D721Med (cell line): ENCODE measurements around the gene SPOCD1.

Experiments used
- DNase-seq: peaks from one replicate; pipeline ENCODE4 v3.0.0; 2011; ENCODE audit warnings: low spot score; ENCODE audit not compliant: insufficient read length
- FAIRE-seq: peaks from 2 replicates; lab custom pipeline; 2011; peaks lifted over from hg19 to GRCh38; lab: Jason Lieb, UNC
- TF ChIP-seq, protein P1 (sequence below): IDR thresholded peaks from 2 replicates; pipeline ENCODE4 v1.5.1; 2012; ENCODE audit warnings: mild to moderate bottlenecking, control low read depth; ENCODE audit not compliant: insufficient read depth; ENCODE audit errors: missing control alignments

The SPOCD1 gene

DNA sequence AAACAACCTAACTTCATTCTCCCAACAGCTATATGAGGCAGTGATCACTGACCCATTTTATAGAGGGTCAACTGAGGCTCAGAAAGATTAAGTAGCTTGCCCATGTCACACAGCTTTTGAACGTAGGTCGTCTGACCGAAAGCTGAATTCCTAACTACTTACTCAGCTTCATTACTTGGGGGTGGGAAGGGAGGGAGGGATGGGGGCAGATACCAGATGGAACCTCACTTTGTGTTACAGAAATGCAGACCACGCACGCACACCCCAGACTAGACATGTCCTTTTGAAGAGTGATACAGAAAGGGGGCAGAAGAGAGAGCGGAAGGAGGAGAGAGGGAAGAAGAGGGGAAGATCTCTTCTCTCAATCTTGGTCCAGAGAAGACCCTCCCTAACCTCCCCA, 53.9 kb downstream of the SPOCD1 start:
- FAIRE-seq: no peak
- TF ChIP-seq, protein P1, sequence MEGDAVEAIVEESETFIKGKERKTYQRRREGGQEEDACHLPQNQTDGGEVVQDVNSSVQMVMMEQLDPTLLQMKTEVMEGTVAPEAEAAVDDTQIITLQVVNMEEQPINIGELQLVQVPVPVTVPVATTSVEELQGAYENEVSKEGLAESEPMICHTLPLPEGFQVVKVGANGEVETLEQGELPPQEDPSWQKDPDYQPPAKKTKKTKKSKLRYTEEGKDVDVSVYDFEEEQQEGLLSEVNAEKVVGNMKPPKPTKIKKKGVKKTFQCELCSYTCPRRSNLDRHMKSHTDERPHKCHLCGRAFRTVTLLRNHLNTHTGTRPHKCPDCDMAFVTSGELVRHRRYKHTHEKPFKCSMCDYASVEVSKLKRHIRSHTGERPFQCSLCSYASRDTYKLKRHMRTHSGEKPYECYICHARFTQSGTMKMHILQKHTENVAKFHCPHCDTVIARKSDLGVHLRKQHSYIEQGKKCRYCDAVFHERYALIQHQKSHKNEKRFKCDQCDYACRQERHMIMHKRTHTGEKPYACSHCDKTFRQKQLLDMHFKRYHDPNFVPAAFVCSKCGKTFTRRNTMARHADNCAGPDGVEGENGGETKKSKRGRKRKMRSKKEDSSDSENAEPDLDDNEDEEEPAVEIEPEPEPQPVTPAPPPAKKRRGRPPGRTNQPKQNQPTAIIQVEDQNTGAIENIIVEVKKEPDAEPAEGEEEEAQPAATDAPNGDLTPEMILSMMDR: no peak

DNA sequence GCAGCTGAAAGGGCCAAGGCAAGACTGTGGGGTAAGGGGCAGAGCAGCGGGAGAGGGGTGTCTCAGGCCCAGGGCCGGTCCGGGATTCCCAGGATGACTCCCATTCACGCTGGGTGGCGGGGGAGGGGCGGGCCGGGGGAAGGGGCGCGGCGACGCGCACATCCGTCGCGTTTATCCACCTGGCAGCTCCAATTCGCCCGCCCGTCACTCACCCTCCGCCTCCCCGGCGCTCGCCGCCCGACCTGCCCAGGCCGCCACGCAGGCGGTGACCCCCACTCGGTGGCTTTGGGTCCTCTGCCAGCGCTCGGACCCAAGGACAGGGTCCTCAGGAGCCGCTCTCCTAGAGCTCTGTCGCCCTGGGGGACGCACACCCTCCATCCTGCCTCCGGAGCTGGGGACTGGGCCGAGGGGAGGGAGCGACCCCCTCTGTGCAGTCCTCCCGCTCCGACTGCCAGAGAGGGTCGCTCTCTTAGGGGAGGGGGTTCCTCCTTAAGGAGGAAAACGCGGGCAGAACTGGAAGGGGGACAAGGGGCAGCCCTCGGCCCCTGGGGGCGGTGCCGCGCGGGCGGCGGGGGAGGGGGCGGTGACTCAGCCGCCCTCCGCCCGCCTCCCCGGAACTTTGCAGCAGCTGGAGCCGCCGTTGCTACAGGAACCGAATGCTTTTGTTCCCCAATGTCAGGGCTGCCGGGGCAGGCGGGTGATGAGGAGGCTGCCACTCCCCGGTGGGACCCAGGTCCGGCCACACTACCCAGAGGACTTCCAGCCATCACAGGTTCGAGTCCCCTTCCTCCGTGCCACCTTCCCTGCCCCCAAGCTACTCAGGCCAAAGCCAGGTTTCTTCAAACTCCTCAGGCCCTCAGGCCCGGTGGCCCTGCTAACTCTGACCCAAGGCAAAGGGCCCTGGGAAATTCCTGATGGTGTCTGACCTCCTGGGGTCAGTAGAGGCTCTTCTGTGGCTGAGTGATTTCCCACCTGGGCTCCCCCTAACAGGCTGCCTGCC, 55.1 kb downstream of the SPOCD1 start:
- DNase-seq (no peak), FAIRE-seq (no peak)

More for the DNA sequence above, 53.9 kb downstream of the SPOCD1 start:
- no peak for DNase-seq

DNA sequence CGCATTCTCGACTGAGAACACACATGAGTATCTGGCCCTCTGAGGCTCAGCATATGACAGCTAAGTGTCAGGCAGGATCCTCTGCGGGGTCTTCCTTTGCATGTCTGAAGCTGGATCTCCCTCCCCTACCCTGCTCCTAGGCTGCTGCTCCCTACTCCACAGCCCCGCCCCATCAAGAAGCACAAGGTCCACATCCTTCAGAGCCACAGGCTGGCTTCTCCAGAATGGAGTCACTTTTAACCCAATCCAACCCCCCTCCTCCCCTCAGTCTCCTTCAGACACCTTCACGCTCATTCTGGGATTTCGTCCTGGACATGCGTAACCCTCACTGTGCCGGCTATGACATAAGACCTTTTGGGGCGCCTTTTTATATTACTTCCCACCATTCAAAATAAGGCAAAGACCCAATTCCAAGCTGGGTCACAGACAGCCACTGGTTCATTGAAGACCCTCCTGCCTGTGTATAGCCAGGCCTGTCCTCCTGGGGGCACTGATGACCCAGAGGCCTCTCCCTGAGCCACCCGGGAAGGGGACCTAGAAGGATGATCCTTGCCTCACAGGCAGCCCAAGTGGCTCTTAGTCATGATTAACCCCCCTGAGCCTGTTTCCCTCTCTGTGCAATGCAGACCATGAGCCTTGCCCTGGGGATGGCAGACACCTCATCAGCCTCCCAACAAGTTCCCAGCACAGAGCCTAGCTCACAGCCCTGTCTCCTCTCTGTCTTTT, 56.4 kb downstream of the SPOCD1 start:
- no peak for DNase-seq
- TF ChIP-seq, protein P1: no peak
- FAIRE-seq: no peak

More for the DNA sequence above, 55.1 kb downstream of the SPOCD1 start:
- TF ChIP-seq, protein P1: no peak

DNA sequence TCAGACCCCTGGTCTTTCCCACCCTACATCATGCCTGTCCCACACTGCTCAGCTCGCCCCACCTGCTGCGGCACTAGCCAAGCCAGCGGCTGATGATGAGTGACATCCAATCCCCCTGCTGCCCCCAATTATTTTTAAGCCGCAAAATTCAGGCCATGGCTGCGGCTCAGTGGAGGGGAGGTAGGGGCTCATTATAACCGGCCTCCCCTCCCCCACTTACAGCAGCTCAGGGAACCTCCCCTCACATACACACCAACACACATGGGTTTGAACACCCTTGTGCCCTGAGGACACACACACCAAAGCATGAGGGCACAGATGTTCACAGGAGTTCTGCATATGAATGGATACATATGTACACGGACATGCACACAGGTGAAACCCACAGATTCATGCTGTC, 57.0 kb downstream of the SPOCD1 start:
- TF ChIP-seq, protein P1: no peak
- DNase-seq (no peak), FAIRE-seq (no peak)

DNA sequence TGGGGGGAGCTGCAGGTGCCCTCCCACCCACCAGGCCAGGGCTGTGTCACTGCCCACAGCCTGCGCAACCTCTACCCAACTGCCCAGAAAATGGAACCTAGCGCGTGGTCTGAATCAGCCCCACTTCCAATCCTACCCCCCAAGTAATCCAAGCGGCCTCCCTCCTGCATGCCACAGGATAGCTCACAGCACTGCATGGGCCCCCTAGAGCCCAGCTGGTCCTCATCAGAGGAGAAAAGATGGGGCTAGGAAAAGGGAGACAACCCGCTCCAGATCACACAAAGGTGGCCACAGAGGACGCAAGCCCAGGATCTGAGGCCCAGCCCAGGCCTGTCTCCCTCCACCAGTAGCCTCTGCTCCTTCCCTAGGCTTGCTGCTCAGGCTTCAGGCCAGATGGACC, 57.8 kb downstream of the SPOCD1 start:
- TF ChIP-seq, protein P1: no peak
- DNase-seq (no peak), FAIRE-seq (no peak)

DNA sequence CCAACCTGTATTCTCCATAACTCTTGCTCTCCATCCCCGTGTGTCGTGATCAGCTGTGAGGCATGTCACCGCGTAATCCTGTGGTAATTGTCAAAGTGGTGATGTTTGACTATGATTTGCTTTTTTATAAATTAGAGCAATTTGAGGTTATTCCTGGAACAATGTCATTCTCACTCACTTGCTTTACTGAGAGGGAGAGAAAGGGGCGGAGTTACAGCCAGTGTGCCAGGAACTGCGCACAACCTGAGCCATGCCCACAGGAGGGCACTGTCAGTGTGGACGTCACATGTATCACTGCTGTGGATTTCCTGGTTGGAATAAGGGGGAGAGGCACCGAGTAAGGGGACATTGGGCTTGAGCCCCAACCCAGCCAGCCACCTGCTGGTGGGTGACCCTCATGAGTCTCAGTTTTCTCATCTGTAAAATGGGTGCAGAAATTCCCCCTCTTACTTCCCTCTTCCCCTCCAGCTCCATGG, 58.6 kb downstream of the SPOCD1 start:
- TF ChIP-seq, protein P1: no peak
- FAIRE-seq (no peak), DNase-seq (no peak)

DNA sequence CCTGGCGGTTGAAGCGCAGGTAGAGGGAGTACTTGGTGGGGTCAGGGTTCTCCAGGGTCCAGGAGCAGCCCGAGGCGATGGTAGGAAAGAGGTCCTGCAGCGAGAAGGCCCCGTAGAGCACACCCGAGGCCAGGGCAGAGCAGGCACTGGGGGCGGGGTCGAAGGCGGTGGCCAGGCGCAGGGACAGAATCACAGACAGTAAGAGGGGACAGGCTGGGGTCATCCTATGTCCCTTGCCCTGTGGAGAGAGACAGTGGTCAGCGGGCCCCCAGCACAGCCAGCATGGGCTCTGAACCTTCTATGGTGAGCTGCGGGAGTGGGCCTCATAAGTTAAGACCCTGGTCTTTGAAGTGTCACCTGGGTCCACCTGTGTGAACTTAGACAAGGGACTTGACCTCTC, 59.2 kb downstream of the SPOCD1 start:
- TF ChIP-seq, protein P1: no peak
- FAIRE-seq (no peak), DNase-seq (no peak)
